ENCODE results near the gene DEK.

DEK gene

DNA sequence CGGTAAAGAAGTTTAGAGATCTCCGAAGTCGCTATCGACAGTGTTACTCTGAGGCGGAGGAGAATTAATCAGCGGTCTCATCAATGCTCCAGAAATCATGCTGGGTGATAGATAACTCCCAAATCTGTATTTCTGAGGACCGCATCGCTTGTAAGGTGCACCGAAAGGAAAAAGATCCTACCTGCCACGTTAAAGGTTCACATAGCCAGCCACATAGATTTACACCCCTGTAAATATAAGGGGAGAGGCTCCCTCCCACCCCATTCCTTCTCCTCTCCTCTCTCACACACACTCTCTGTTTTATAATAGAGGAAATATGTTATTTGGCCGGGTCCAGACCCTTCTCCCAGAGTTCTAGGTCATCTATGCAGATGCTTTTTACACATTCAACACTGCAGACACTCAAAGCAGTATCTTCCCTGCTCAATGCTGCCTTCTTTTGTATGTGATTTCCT, 620 bp upstream of the DEK start:
- no peak for DNase-seq

DNA sequence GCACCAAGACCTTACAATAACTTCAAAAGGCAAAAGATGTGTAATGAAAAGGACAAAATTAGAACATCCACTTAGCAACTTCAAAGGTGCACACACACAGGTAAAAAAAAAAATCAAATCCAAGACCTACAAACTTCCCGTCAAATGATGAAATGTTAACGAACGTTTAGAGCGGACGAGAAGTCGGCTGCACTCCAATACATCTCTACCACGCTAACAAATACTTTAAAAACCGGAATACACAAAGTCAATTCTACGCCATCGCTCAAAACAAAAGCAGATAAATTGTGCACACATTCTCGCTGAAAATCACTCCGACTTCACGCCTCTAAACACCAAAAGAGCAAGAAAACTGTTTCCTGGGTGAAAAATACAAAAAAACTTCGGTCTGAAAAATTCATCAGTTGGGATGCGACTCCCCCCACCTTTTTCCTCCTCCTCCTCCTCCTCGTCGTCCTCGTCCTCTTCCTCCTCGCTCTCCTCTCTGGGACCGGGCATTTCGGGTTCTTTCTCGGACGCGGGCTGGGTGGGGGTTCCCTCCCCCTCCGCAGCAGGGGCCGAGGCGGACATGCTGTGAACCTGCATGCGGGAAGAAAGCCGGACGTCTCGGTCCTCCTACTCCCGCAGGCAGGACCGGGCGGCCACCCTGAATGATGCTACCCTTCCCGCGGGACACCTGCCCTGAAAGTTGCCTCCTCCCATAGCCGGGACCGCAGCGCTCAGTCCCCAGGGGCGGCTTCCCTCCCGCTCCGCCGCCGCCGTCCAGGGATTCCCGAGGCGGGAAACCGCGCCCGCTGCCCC, 712 bp downstream of the DEK start:
- peak; percentile 33 for DNase-seq

DNA sequence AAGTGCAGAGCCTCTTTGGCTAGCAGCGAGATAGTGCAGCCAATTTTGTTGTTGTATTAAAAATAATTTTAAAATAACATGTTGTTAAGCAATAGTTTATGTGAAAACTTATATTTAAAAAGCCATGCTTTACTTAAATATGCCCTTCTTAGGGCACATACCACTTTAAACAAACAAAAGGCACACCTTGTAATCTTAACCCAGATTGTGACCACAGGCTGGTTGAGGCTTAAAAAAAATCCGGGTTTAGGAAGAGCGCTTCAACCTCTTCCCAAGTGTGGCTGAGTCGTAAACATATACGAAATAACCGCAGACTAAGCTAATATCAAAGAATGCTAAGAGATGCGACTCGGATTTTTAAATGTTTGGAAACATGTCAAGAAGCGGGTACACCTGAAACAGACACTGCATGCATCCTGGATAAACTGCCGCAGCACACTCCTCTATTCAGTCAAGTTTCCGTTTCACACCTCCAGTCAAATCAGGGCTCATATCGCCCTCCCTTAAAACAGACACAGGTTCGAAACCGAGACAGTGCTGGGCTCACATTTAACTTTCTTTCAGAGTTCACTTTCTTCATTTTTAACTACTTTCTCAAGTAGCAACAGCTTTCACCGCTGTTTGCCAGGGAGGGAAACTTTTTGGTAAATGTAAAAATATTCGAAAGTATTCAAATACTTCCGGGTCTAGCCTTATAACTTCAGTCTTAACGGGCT, 1.5 kb downstream of the DEK start:
- DNase-seq = peak; percentile 53

DNA sequence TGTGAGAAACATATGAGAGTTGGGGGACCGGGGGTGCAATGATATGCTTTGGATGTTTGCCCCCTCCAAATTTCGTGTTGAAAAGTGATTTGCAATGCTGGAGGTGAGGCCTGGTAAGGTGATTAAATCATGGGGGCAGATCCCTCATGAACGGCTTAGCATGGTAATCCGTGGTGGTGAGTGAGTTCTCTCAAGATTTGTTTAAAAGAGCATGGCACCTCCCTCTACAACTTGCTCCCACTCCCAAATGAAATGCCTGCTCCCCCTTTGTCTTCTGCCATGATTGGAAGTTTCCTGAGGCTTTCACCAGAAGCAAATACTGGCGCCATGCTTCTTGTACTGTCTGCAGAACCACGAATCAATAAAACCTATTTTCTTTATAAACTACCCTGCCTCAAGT, 2.5 kb downstream of the DEK start:
- no peak for DNase-seq

DNA sequence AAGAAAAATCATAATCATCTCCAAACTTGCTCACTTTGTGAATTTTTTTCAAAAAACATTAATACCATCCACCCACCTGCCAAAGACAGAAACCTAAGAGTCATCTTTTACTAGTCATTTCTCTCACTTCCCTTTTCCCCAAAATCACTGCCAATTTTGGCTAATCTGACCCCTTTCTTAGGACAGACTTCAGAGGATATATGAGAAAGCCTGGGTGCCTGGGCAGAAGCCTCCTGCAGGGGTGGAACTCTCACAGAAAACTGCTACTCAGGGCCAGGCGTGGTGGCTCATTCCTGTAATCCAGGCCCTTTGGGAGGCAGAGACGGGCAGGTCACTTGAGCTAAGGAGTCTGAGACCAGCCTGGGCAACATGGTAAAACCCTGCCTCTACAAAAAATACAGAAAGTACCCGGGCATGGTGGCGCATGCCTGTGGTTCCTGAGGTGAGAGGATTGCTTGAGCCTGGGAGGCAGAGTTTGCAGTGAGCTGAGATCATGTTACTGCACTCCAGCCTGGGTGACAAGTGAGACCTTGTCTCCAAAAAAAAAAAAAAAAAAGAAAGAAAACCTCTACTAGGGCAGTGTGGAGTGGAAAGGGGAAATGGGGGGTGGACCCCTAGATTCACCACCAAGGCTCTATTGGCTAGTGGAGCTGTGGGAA, 3.8 kb downstream of the DEK start:
- DNase-seq = no peak

DNA sequence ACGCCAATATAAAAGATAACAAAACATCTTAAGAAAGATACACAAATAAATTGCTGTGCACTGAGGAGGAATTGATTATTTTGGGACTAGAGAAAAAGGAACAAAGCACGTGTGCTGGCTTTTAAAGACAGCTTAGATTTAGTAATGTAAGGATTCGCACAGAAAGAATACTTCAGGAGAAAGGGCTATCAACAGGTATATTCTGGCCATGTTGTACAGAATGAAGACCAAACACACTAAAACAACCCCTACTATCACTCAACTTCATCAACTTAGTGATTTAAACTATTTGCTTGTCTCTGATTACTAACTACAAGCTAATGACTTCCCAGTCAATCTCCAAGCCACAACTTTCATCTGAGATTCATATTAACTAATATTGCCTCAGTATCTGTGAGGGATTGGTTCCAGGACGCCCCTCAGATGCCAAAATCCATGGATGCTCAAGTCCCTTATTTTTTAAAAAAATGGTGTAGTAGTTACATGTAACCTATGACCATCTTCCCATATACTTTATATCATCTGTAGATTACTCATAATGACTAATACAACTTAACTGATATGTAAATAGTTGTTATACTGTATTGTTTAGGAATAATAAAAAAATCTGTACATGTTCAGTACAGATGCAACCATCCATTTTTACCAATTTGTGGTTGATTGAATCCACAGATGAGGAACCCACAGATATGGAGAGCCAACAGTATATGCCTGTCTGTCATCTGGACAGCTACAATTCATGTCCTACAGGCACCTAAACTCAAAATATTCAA, 4.5 kb downstream of the DEK start:
- no peak for DNase-seq

DNA sequence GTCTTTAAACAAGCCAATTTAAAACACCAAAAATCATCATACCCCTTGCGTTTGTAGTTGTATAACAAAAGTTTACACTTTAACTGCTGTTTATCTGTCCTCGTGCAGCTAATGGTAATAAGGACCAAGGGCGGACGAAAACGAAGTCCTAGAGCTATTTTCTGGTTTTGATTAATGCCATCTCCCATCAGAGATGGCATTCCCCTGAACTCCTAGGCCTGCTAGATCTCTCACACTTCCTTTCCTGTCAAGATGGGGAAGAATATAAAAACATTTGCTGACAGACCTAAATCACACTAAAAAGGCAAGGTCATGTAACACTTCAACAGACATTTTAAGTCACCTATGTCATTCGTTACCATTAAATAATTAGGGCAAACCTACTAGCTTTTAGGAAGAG, 9.5 kb downstream of the DEK start:
- no peak for DNase-seq

DNA sequence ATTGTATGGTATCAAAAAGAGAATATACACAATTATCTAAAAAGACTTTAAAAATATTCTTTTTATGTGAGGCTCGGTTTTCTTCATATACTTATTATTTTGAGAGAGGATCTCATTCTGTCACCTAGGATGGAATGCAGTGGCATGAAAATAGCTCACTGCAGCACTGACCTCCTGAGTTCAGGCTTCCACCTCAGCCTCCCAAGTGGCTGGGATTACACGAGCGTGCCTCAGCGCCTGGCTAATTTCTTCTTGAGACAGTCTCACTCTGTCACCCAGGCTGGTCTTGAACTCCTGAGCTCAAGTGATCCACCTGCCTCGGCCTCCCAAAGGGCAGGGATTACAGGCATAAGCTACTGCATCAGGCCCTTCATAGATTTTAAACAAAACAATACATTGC, 10.7 kb downstream of the DEK start:
- no peak for DNase-seq

DNA sequence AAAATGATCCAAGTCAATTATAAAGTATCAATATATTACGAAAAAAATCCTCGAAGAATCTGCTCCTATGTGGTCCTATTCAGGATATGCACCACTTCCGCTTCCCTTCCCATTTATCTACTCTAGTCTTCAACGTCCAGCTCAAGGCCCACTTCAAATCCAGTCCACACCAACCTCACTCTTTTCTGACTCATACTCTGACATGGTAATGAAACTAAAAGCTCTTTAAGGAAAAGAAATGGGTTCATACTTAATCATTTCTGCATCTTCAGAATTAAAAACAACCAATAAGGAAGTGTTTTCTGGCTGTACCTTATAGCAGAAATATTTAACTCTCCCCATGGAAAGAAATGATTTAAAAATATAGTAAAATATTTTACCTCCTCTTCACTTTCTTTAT, 15.1 kb downstream of the DEK start:
- DNase-seq = no peak

DNA sequence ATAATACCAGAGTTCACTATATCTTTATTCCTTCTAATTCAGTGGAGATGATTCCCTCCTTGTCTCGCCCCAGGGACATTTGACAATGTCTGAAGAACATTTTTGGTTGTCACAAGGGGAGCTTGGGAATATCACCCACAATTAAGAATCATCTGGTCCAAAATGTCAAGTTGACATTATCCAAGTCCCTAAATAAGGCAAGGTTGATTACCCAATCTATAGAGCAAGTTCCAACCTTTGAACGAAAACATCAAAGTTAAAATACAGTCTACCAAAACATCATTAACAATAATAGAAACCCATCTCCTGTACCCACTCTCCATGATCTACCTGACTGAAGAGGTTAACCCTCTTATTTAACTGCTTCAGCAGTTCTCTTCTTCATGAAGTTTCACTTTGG, 15.6 kb downstream of the DEK start:
- no peak for DNase-seq

DNA sequence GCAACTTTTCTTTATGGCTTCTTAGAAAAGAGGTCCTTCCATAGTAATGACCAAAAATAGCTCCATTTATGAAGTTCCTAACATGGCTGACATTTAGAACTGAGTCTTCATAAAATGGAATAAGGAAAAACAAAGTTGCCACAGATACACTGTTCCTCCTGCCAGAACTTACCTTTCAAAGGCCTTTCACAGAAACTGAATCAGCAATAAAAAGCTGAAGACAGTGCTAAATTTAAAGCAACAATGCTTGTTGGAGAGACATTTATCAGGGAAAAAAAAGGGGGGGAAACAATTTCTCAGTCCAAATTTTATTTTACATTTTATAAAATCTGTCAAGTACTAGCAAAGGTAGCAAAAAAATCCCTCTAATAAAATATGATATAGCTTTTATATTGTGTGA, 17.3 kb downstream of the DEK start:
- no peak for DNase-seq

DNA sequence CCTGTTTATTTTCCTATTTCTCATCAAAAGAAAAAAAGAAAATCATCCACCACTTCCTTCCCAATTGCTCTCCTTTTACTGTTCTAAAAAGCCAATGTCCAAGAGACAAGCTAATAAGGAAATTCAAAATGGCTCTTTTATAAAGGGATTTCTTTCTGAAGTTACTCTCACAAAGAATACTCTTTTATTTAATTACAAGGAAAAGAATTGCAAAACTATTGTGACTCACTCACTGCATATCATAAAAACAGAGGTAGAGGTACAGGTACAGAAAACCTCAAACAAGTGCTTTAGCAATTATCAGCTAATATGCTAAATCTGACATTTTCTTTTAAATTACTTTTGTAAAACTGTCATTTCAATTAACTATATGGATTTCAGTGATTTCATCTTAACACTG, 18.1 kb downstream of the DEK start:
- no peak for DNase-seq

DNA sequence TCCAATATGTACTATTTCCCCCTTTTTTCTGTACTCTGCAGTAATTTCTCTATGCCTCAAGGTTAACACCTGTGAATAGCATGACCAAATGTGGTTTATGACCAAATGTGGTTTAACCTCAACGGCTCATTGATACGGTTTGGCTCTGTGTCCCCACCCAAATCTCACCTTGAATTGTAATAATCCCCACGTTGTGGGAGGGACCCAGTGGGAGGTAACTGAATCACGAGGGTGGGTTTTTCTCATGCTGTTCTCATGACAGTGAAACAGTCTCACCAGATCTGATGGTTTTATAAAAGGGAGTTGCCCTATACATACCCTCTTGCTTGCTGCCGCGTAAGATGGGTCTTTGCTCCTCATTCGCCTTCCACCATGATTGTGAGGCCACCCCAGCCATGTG, 18.7 kb downstream of the DEK start:
- DNase-seq = no peak

DNA sequence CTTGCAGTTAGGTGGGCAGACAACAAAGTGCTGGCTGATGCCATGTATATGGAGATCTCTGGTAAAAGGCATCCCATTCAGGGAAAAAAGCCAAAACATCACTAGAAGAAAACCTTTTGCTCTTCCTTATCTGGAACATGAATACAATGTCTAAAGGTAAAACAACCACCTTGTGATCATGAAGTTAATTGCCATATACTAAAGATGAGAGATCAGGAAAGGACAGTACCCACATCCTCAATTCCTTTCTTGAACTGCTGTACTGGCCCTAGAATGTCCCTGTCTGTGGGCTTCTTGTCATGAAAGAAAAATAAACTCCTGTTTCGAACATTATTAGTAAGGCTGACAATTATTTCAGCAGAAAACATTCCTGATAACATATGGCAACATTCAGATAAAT, 19.3 kb downstream of the DEK start:
- no peak for DNase-seq

DNA sequence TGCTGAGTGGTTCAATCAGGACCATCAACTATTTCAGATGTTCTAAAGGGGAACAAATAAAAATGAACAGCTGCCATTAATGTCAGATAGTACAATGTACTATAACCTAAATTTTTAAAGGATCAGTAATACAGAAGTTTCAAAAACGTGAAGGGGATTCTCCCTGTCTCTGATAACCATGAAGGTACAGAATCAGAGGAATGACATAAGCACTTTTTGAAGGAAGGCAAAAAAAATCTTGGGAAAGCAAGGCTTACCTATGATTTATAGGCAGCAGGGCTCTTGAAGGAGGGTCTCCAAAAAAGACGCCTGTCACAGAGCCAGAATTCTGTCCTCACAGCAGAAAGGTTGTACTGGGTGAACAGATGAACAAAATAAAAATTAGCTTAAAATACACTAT, 20.1 kb downstream of the DEK start:
- DNase-seq = no peak

DNA sequence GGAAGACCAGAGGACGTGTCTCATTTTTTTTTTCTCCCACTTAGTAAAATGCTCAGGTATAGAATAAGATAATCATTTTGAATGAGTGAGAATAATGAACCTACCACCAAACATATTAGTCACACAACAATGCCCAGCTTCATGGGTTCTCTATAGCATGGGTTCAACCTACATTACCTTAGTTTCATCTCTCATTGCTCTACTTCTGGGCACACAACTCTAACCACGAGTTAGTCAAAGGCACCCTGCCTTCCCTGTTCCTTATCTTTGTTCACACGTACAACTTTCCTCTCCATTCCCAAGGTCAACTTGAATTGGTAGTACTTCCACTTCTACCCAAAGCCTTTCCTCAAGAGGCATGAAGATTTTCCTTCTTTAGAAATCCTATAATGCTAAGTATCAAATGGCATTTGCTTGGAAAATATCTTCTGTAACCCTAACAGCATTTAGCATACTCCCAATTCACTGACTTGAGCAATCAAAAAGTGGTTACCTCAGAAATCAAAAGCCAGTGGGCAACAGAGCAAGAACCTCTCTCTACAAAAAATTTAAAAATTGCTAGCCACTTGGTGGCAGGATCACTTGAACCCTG, 20.9 kb downstream of the DEK start:
- DNase-seq = no peak

DNA sequence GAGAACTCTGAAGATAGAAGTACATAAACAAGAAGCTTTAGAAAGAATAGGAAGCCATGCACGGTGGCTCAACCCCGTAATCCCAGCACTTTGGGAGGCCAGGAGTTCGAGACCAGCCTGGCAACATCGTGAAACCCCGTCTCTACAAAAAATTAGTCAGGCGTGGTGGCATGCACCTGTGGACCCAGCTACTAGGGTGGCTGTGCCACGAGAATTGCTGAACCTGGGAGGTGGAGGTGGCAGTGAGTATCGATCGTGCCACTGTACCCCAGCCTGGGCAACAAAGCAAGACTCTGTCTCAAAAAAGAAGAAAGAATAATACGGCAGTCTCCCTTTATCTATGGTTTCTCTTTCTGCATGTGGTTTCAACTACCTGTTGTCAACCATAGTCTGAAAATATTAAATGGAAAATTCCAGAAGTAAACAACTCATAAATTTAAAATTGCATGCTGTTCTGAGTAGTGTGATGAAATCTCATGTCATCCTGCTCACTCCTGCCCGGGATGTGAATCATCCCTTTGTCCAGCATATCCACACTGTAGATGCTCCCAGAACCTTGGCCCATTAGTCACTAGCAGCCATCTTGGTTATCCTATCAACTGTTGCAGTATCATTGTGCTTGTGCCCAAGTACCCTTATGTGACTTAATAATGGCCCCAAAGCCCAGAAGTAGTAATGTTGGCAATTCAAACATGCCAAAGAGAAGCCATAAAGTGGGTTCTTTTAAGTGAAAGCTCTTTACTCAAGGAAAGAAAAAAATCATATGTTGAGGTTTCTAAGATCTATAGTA, 22.1 kb downstream of the DEK start:
- no peak for DNase-seq

DNA sequence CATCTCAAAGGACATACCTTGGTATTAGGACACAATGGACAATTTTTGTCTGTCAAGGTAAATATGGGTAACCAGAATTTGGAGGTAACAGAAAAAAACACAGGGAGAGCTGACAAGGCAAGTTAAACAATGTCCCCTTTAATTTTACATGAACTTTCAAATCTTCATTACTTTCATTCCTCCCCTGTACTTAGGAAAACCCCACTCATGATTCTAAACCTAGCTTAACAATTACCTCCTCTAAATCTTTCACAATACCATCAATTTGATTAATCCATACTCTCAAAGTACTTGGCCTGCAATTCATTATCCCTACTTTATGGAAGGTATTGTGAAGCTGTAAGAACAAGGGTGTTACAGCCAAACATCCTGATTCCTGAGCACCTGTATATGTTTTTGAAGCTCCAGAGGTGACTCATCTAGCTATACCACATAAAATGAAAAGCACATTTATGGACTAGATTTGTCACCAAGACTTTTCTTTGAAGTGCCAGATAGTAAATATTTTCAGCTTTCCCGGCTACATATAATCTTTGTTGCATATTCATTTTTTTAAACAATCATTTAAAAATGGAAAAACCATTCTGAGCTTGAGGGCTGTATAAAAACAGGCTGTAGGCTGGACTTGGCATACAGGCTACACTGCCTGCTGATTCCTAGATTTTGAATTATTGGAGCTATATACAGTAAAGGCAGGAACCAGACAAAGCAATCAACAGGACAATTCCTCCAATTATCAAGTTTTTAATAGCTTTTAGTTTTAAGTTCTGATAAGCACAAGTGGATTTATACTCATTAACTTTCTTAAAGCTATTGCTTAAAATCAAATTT, 22.9 kb downstream of the DEK start:
- no peak for DNase-seq

DNA sequence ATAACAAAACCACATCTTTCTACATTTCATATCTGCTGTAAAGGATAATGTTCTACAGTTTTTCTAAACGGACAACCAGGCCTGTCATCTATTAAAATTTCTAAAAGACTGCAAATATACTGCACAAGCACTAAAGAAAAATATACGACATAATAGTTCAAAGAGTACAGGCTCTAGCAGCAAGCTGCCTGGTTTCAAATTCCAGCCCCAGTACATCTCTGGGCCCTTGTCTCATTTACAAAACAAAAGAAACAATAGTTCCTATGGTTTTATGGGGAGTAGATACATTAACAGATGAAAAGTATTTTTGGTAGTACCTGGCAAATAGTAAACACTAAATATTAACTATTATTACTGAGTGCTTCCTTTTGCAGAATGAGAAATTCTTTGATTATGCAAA, 24.1 kb downstream of the DEK start:
- no peak for DNase-seq

DNA sequence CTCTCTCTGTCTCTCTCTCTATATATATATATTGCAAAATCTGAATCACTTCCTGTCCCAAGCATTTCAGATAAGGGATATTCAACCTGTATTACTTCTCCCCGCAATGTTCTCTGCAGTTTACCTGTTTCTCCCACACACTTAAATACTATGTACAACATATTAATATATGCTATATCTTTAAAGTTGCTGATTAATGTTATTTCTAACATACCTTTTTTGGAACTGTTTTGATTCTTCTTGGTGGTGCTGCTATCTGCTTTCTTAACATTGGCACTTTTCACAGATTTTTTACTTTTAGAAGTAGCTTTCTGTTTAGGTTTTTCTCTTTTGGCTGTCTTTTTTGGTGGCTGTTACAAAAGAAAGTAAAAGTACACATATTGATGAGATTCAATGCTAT, 27.2 kb downstream of the DEK start:
- DNase-seq = no peak

DNA sequence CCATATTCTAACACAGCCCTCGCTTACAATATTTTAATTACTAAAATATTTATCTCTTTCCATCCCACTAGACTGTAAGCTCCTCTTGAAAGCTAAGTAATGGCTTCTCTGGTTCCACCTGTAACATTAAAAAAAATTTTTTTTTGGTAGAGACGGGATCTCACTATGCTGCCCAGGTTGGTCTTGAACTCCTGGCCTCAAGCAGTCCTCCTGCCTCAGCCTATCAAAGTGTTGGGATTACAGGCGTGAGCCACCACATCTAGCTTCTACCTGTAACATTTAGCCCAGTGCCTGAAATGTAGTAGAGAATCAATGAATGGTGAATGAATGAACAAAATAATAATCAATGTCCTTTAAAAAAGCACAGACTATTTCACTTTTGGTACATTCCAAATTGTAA, 28.8 kb downstream of the DEK start:
- no peak for DNase-seq
